H1 (cell line): Measurements from ENCODE around the gene SLC30A9. TPM values are rescaled to one million over a fixed set of nuclear protein-coding genes. Genes with fewer than 3 reads are reported as not detected.

ENCODE experiments used
- CTCF ChIA-PET: fragments of 300-600 bp; sonication (Branson Sonifier 250); formaldehyde crosslinking; loops from one replicate; lab custom pipeline; 2021; ENCODE audit not compliant: partially characterized antibody; lab: Charles Lee
- POLR2A ChIA-PET: fragments of 300-600 bp; sonication (Branson Sonifier 250); formaldehyde crosslinking; loops from one replicate; lab custom pipeline; 2021; ENCODE audit warnings: inconsistent platforms; ENCODE audit not compliant: partially characterized antibody; lab: Charles Lee
- DNase-seq, 2 experiments: peaks; one replicate each; pipeline versions ENCODE4 v3.0.0 to v3.0.0-alpha.2; 2010 to 2022; ENCODE audit warnings: low spot score in 2 of 2, low read depth in 1 of 2, mixed read lengths in 1 of 2
- FAIRE-seq: peaks from 2 replicates; lab custom pipeline; 2011; peaks lifted over from hg19 to GRCh38; lab: Jason Lieb, UNC
- H2AFZ ChIP-seq: 2 replicates; pipeline ENCODE4 v1.8.1; 2012; ENCODE audit warnings: low read length, inconsistent platforms
- H2AK5ac ChIP-seq: 2 replicates; pipeline ENCODE4 v1.6.1; 2013; ENCODE audit warnings: low read depth, low read length
- H2BK120ac ChIP-seq: replicated peaks from 2 replicates; pipeline ENCODE3; 2013; ENCODE audit warnings: low read depth, low read length, inconsistent platforms
- H2BK12ac ChIP-seq: 2 replicates; pipeline ENCODE4 v1.6.1; 2013; ENCODE audit warnings: low read depth, low read length
- H2BK15ac ChIP-seq: 2 replicates; pipeline ENCODE4 v1.6.1; 2013; ENCODE audit warnings: low read length
- H2BK20ac ChIP-seq: 2 replicates; pipeline ENCODE4 v1.6.1; 2013; ENCODE audit warnings: low read length
- H2BK5ac ChIP-seq: 2 replicates; pipeline ENCODE4 v1.6.1; 2013; ENCODE audit warnings: low read depth, low read length
- H3K14ac ChIP-seq: 2 replicates; pipeline ENCODE4 v1.6.1; 2013; ENCODE audit warnings: inconsistent platforms; ENCODE audit not compliant: insufficient read length
- H3K18ac ChIP-seq: 2 replicates; pipeline ENCODE4 v1.6.1; 2013; ENCODE audit warnings: low read length; ENCODE audit errors: extremely low read depth
- H3K23ac ChIP-seq: 2 replicates; pipeline ENCODE4 v1.6.1; 2013; ENCODE audit warnings: inconsistent platforms; ENCODE audit not compliant: insufficient read length
- H3K23me2 ChIP-seq: 2 replicates; pipeline ENCODE4 v1.6.1; 2013; ENCODE audit warnings: low read depth, low read length
- H3K27ac ChIP-seq: 2 replicates; pipeline ENCODE4 v1.6.1; 2011; ENCODE audit warnings: low read depth, low read length, inconsistent platforms
- H3K27me3 ChIP-seq, 4 experiments: replicated peaks in 1 of 4; 1 replicate in 1 of 4; 2 replicates in 3 of 4; pipeline versions ENCODE4 v1.6.1 to v1.8.1; 2011 to 2013; ENCODE audit warnings: low read length in 3 of 4, mild to moderate bottlenecking in 3 of 4, inconsistent platforms in 2 of 4, mixed read lengths in 2 of 4, moderate library complexity in 1 of 4; ENCODE audit not compliant: control insufficient read depth in 3 of 4, insufficient read depth in 3 of 4; ENCODE audit errors: extremely low read depth in 1 of 4
- H3K36me3 ChIP-seq, 4 experiments: 2 replicates each; pipeline versions ENCODE4 v1.6.1 to v1.8.1; 2011 to 2013; ENCODE audit warnings: mild to moderate bottlenecking in 4 of 4, low read length in 3 of 4, moderate library complexity in 2 of 4, control low read depth in 1 of 4, inconsistent platforms in 1 of 4; ENCODE audit not compliant: insufficient read depth in 4 of 4, control insufficient read depth in 2 of 4
- H3K4ac ChIP-seq: replicated peaks from 2 replicates; pipeline ENCODE3; 2013; ENCODE audit warnings: low read length, low read depth, mixed read lengths, inconsistent platforms; ENCODE audit not compliant: insufficient read length
- H3K4me1 ChIP-seq, 4 experiments: replicated peaks in 1 of 4; 1 replicate in 1 of 4; 2 replicates in 3 of 4; pipeline versions ENCODE4 v1.6.1 to v1.8.1; 2011 to 2013; ENCODE audit warnings: low read length in 3 of 4, inconsistent platforms in 2 of 4, mixed read lengths in 1 of 4; ENCODE audit not compliant: insufficient read depth in 4 of 4, control insufficient read depth in 3 of 4
- H3K4me2 ChIP-seq, 2 experiments: 2 replicates each; pipeline versions ENCODE4 v1.6.1 to v1.8.1; 2011 to 2013; ENCODE audit warnings: low read depth in 2 of 2, low read length in 2 of 2, control low read depth in 1 of 2, inconsistent platforms in 1 of 2, mild to moderate bottlenecking in 1 of 2; ENCODE audit not compliant: insufficient read depth in 1 of 2
- H3K4me3 ChIP-seq, 4 experiments: fragments of 200-600, 300-600 bp in 1 of 4; sonication (generic), shearing (Covaris generic), sonication (Bioruptor Twin) in 1 of 4; 2 replicates each; pipeline versions ENCODE4 v1.5.1 to v1.8.1; 2011 to 2016; ENCODE audit warnings: low read length in 4 of 4, low read depth in 3 of 4, control low read depth in 2 of 4, inconsistent platforms in 2 of 4, mild to moderate bottlenecking in 2 of 4, mixed read lengths in 1 of 4, moderate library complexity in 1 of 4; ENCODE audit not compliant: insufficient read depth in 2 of 4; ENCODE audit errors: extremely low read depth in 1 of 4
- H3K56ac ChIP-seq: replicated peaks from 2 replicates; pipeline ENCODE3; 2013; ENCODE audit warnings: low read depth, mild to moderate bottlenecking, mixed read lengths, low read length, inconsistent platforms; ENCODE audit not compliant: insufficient read length
- H3K79me1 ChIP-seq: 2 replicates; pipeline ENCODE4 v1.6.1; 2013; ENCODE audit warnings: low read depth, low read length, control low read depth
- H3K79me2 ChIP-seq, 2 experiments: 2 replicates each; pipeline versions ENCODE4 v1.6.1 to v1.8.1; 2012 to 2013; ENCODE audit warnings: low read length in 2 of 2, mild to moderate bottlenecking in 2 of 2, inconsistent platforms in 1 of 2; ENCODE audit not compliant: insufficient read depth in 2 of 2, control insufficient read depth in 1 of 2
- H3K9ac ChIP-seq, 4 experiments: replicated peaks in 1 of 4; 1 replicate in 1 of 4; 2 replicates in 3 of 4; pipeline versions ENCODE4 v1.6.1 to v1.8.1; 2011 to 2013; ENCODE audit warnings: low read depth in 3 of 4, low read length in 3 of 4, control low read depth in 2 of 4, mild to moderate bottlenecking in 2 of 4, moderate library complexity in 2 of 4, inconsistent platforms in 1 of 4; ENCODE audit errors: extremely low read depth in 1 of 4
- H3K9me3 ChIP-seq, 2 experiments: 2 replicates each; pipeline versions ENCODE4 v1.6.1 to v1.8.1; 2012 to 2013; ENCODE audit warnings: mild to moderate bottlenecking in 2 of 2, moderate library complexity in 2 of 2, control low read depth in 1 of 2, inconsistent platforms in 1 of 2, low read depth in 1 of 2, low read length in 1 of 2, mixed read lengths in 1 of 2; ENCODE audit not compliant: insufficient read depth in 2 of 2
- H4K20me1 ChIP-seq, 2 experiments: replicated peaks in 1 of 2; 2 replicates each; pipeline versions ENCODE3 to v1.8.1; 2011 to 2013; ENCODE audit warnings: inconsistent platforms in 2 of 2, low read length in 2 of 2, mild to moderate bottlenecking in 1 of 2; ENCODE audit not compliant: insufficient read depth in 2 of 2, control insufficient read depth in 1 of 2
- H4K5ac ChIP-seq: 2 replicates; pipeline ENCODE4 v1.6.1; 2013; ENCODE audit warnings: low read length, low read depth, mixed read lengths, inconsistent platforms; ENCODE audit not compliant: insufficient read length
- H4K8ac ChIP-seq: 2 replicates; pipeline ENCODE4 v1.8.0; 2013; ENCODE audit warnings: mild to moderate bottlenecking, moderate library complexity, low read length, inconsistent platforms; ENCODE audit not compliant: insufficient read depth; ENCODE audit errors: extremely low read depth
- H4K91ac ChIP-seq: replicated peaks from 2 replicates; pipeline ENCODE3; 2013; ENCODE audit warnings: low read length, mixed read lengths, inconsistent platforms; ENCODE audit not compliant: insufficient read length
- CTBP2 ChIP-seq: IDR thresholded peaks from 2 replicates; pipeline ENCODE4 v1.7.0; 2011; ENCODE audit warnings: borderline replicate concordance, mild to moderate bottlenecking, moderate library complexity, mixed read lengths, low read length; ENCODE audit not compliant: insufficient read depth, insufficient read length
- WGBS, 2 experiments: shearing (Covaris generic) in 1 of 2; methylation state at CpG; one replicate each; pipeline versions ENCODE4 v1.1.6 to v1.1.7; 2013 to 2015; ENCODE audit warnings: low lambda C conversion rate in 2 of 2, mixed read lengths in 2 of 2, inconsistent platforms in 1 of 2, low coverage in 1 of 2, missing lambda C conversion rate in 1 of 2; ENCODE audit not compliant: insufficient replicate concordance in 2 of 2, insufficient coverage in 1 of 2, insufficient read length in 1 of 2; ENCODE audit errors: extremely low coverage in 1 of 2, missing lambda C conversion rate in 1 of 2; 5-methylcytosine and 5-hydroxymethylcytosine counted together
- polyA plus RNA-seq, 7 experiments: library from polyadenylated mRNA; depleted of rRNA in 3 of 7; stranded (reverse) in 5 of 7; unstranded in 2 of 7; fragments of >200 nt in 5 of 7; fragments of 200-250 nt in 2 of 7; gene quantifications; 1 replicate in 5 of 7; 2 replicates in 1 of 7; 4 replicates in 1 of 7; pipeline versions ENCODE4 v1.2.1 to v1.2.3, GENCODE V29; 2011 to 2013; ENCODE audit warnings: missing spikeins in 2 of 7, mixed read lengths in 2 of 7
- total RNA-seq: library from RNA; stranded (reverse); fragmentation: NEBNext Ultra II Directional; extraction: Animal tissue kit (Norgen Biotek cat#: 25700); gene quantifications from 2 replicates; pipeline ENCODE4 v1.2.1, GENCODE V29; 2021
- TF ChIP-seq, protein P1 (sequence below): IDR thresholded peaks from 2 replicates; pipeline ENCODE4 v1.6.1; 2011; ENCODE audit warnings: low read depth, mild to moderate bottlenecking, low read length; ENCODE audit not compliant: insufficient read depth

Gene SLC30A9
- total and polyA plus RNA-seq, 2 of the 8 experiments (the other 6 are each of a cell fraction or from before 2014, with no cell fraction given), result 41.2 to 67.2 TPM

- WGBS, 2 experiments, result 85% methylated on average over 12 of the region's 12 CpGs; no CpG with 5 or more reads in 1 of the 2 experiments
- Histone ChIP-seq H3K27ac (no peak overlapping the region), H3K4ac (no peak overlapping the region), H3K4me2 (no peak overlapping the region), H3K56ac (no peak overlapping the region), H3K18ac (no peak overlapping the region), H3K14ac (no peak overlapping the region), H2BK5ac (no peak overlapping the region), H4K20me1 (peaks cover 0 to 5% of the 10 kb centered on the region in 2 experiments), H4K91ac (no peak overlapping the region), H3K79me2 (no peaks in the 10 kb centered on the region), H3K9ac (no peak overlapping the region), H2BK120ac (no peak overlapping the region), H2AK5ac (no peak overlapping the region; the same call in 1 of the 2 replicates), H3K27me3 (no peaks in the 10 kb centered on the region), H3K4me3 (no peak overlapping the region), H2BK15ac (no peak overlapping the region), H2BK12ac (no peak overlapping the region), H3K9me3 (no peaks in the 10 kb centered on the region), H3K36me3 (peaks cover 5 to 43% (median 9%) of the 10 kb centered on the region in 4 experiments; a peak in 7 of 8 replicates), H4K8ac (no peak overlapping the region), H3K23ac (no peak overlapping the region), H3K4me1 (peaks cover 0 to 7% (median 3%) of the 10 kb centered on the region in 4 experiments; a peak in 3 of 7 replicates), H2BK20ac (no peak overlapping the region), H4K5ac (no peak overlapping the region), H3K23me2 (no peaks in the 10 kb centered on the region), H2AFZ (no peak overlapping the region), H3K79me1 (no peaks in the 10 kb centered on the region)
- TF ChIP-seq, protein P1, sequence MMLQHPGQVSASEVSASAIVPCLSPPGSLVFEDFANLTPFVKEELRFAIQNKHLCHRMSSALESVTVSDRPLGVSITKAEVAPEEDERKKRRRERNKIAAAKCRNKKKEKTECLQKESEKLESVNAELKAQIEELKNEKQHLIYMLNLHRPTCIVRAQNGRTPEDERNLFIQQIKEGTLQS, result no peak
- TF ChIP-seq CTBP2, result no peak
- CTCF ChIA-PET, result interaction anchor here (1.0 to 3.6 kb wide), 2 partner anchors 12 to 449 kb away, joined by 3 to 12 read pairs; no protein-coding TSS in a partner anchor
- DNase-seq (no peak), FAIRE-seq (no peak)
- POLR2A ChIA-PET, result interaction anchor here (1.0 kb wide), 1 partner anchor 9 kb away, joined by 4 read pairs; no protein-coding TSS in a partner anchor
Observed at GRCh38 chr4:42119886-42120285, 129.6 kb downstream of the SLC30A9 start.
